WERI-Rb-1 (cell line): ENCODE results near the gene GADD45B.
"Not testable (repeated sequence)": the region's sequence is repeated elsewhere in the genome, so short reads cannot be mapped to it uniquely, and the experiment has no call there.

Source experiments
- DNase-seq: peaks from one replicate; pipeline ENCODE4 v3.0.0-alpha.2; 2020
- H3K27ac ChIP-seq: fragments of 250-450 bp; sonication (Bioruptor Pico); 2 replicates; pipeline ENCODE4 v1.5.1; 2020; ENCODE audit warnings: mild to moderate bottlenecking, moderate library complexity
- H3K27me3 ChIP-seq: fragments of 250-450 bp; sonication (Bioruptor Pico); 2 replicates; pipeline ENCODE4 v1.5.1; 2021; ENCODE audit warnings: mild to moderate bottlenecking, low read depth, moderate library complexity; ENCODE audit not compliant: insufficient read depth, severe bottlenecking
- H3K36me3 ChIP-seq: fragments of 250-450 bp; sonication (Bioruptor Pico); 2 replicates; pipeline ENCODE4 v1.5.1; 2020; ENCODE audit warnings: mild to moderate bottlenecking, moderate library complexity
- H3K4me3 ChIP-seq: 2 replicates; pipeline ENCODE4 v1.5.1; 2011; ENCODE audit warnings: low read depth, mild to moderate bottlenecking, control low read depth, low read length
- H3K9me3 ChIP-seq: fragments of 250-450 bp; sonication (Bioruptor Pico); 2 replicates; pipeline ENCODE4 v1.5.1; 2021; ENCODE audit warnings: mild to moderate bottlenecking, moderate library complexity; ENCODE audit not compliant: severe bottlenecking
- CTCF ChIP-seq: IDR thresholded peaks from 2 replicates; pipeline ENCODE4 v1.5.1; 2011; ENCODE audit warnings: low read depth, mild to moderate bottlenecking, control low read depth, inconsistent platforms, low read length

GADD45B gene

GRCh38 chr19:2461751-2462634 lies 13.9 kb upstream of the GADD45B start:
- no peak for DNase-seq
- no peak overlapping the region for H3K4me3 ChIP-seq
- no peaks in the 10 kb centered on the region for H3K36me3 ChIP-seq
- TF ChIP-seq CTCF: no peak
- no peak overlapping the region for H3K27ac ChIP-seq
- no peaks in the 10 kb centered on the region for H3K27me3 ChIP-seq
- H3K9me3 ChIP-seq: no peaks in the 10 kb centered on the region

GRCh38 chr19:2462635-2463421 lies 13.1 kb upstream of the GADD45B start:
- Histone ChIP-seq H3K9me3 (no peaks in the 10 kb centered on the region), H3K36me3 (no peaks in the 10 kb centered on the region), H3K27me3 (no peaks in the 10 kb centered on the region), H3K27ac (no peak overlapping the region), H3K4me3 (no peak overlapping the region)
- no peak for TF ChIP-seq CTCF
- peak; percentile 62 for DNase-seq

- H3K4me3 ChIP-seq, DNase-seq, H3K27ac ChIP-seq: not testable (repeated sequence)
Observed at GRCh38 chr19:2463694-2464093, 12.2 kb upstream of the GADD45B start.

GRCh38 chr19:2464389-2464788 lies 11.5 kb upstream of the GADD45B start:
- H3K9me3 ChIP-seq: no peaks in the 10 kb centered on the region
- no peak overlapping the region for H3K4me3 ChIP-seq
- DNase-seq: no peak
- no peaks in the 10 kb centered on the region for H3K27me3 ChIP-seq
- TF ChIP-seq CTCF: no peak
- no peak overlapping the region for H3K27ac ChIP-seq
- H3K36me3 ChIP-seq: no peaks in the 10 kb centered on the region

More at GRCh38 chr19:2463694-2464093, 12.2 kb upstream of the GADD45B start:
- H3K36me3 ChIP-seq, H3K9me3 ChIP-seq, H3K27me3 ChIP-seq: not testable (repeated sequence)

- Histone ChIP-seq H3K27me3 (no peaks in the 10 kb centered on the region), H3K27ac (no peak overlapping the region), H3K9me3 (no peaks in the 10 kb centered on the region), H3K4me3 (no peak overlapping the region), H3K36me3 (no peaks in the 10 kb centered on the region)
- no peak for DNase-seq
- no peak for TF ChIP-seq CTCF
Observed at GRCh38 chr19:2468596-2468995, 7.3 kb upstream of the GADD45B start.
